Stimulated activated CD8-positive, alpha-beta memory T cell treated with anti-CD3 and anti-CD28 coated beads, Interleukin-12 subunit alpha, Interleukin-12 subunit beta, amount 100 ng/mL, for 24 hours (primary cell): ENCODE measurements around the gene BSG.
A peak's percentile ranks its signal among the peaks of the same experiment; 100 is the strongest.

Experiments used
- DNase-seq: peaks from one replicate; pipeline ENCODE4 v3.0.0-alpha.2; 2020; ENCODE audit errors: extremely low read depth

BSG gene

DNA sequence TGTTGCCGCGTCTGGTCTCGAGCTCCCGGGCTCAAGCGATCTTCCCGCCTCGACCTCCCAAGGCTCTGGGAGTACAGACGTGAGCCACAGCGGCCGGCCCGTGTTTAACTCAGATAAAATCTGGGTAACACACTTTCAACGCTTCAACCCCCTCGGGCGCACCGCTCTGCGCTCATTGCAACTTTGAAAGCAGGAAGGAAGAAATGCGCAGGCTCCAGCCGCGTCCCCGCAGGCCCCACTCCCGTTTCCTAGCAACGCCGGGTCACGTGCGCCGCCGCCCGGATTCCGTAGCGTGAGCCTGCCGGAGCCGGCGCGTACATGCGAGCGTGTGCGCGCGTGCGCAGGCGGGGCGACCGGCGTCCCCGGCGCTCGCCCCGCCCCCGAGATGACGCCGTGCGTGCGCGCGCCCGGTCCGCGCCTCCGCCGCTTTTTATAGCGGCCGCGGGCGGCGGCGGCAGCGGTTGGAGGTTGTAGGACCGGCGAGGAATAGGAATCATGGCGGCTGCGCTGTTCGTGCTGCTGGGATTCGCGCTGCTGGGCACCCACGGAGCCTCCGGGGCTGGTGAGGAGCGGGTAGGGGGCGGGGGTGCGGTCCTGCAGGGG, at the start of gene BSG:
Gene BSG (plus strand): TSS at position 457 of the 603 bp plus-strand sequence. CDS start 39 bp downstream, at position 496.
- DNase-seq, result peak; percentile 99

- no peak for DNase-seq
Observed at GRCh38 chr19:522726-523125, 49.7 kb upstream of the BSG start.

- DNase-seq, result no peak
Observed at GRCh38 chr19:524062-524674, 48.2 kb upstream of the BSG start.

DNA sequence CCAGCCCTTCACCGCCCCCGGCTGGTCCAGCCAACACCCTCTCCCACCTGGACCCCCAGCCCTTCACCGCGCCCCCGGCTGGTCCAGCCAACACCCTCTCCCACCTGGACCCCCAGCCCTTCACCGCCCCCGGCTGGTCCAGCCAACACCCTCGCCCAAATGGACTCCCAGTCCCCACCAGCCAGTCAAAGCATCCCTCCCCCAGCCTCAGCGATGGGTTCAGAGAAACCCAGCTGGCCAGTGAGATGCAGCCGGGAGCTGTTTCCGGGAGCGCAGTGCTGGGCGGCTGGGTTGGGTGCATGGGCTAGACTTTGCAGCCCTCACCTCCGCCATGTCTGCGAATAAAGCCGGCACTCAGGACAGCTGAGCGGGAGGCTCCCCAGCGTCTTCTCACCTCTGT, 47.4 kb upstream of the BSG start:
- no peak for DNase-seq

DNA sequence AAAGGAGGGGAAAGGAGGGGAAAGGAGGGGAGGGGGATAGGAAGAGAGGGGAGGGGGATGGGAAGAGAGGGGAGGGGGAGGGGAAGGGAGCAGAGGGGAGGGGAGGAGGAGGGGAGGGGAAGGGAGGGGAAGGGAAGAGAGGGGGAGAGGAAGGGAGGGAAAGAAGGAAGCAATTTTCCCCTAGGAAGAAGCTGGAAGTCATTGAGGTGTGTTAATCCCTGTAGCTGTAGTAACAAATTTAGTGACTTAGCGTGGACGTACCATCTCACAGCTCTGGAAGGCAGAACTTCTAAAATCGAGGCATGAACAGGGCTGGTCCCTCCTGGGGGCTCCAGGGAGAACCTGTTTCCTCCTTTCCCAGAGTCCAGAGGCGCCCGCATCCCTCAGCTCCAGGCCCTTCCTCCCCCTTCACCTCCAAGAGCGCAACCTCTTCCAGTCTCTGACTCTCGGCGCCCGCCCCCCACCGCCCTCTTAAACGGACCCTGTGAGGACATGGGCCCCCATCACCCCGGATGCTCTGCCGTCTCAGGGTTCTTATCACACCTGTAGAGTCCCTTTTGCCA, 46.5 kb upstream of the BSG start:
- DNase-seq, result no peak

DNA sequence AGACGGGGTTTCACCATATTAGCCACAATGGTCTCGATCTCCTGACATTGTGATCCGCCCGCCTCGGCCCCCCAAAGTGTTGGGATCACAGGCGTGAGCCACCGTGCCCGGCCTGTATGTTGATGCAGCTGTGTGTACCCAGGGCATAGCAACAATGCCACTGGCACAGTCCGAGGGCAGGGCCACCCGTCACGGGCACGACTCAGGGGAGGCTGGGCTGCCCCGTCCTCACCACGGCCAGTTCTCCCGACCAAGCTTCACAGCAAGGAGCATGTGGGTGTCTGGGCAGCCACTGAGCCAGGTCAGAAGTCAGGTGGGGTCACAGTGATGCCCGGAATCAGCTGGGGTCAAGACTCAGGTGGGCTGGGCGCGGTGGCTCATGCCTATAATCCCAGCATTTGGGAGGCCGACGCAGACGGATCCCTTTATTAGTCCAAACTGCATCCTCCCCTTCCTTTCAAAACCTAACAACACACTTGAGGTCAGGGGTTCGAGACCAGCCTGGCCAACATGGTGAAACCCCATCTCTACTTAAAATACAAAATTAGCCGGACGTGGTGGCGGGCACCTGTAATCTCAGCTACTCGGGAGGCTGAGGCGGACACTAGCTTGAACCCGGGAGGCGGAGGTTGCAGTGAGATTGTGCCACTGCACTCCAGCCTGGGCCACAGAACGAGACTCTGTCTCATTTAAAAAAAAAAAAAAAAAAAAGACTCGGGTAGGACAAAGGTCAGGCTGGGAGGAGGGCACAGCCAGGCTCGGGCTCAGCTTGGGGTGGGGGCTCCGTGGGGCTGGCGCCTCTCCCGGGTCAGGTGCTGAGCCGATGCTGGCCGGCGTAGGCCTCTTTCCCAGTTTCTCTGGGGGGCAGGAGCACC, 42.0 kb upstream of the BSG start:
- no peak for DNase-seq

GRCh38 chr19:531009-531752, 41.2 kb upstream of the BSG start:
- DNase-seq, result peak; percentile 62

- DNase-seq, result no peak
Observed at GRCh38 chr19:531753-532560, 40.4 kb upstream of the BSG start, which contains the start of gene CDC34. Gene CDC34 (plus strand): TSS chr19:531760. CDS start chr19:531932, 172 bp downstream.

DNA sequence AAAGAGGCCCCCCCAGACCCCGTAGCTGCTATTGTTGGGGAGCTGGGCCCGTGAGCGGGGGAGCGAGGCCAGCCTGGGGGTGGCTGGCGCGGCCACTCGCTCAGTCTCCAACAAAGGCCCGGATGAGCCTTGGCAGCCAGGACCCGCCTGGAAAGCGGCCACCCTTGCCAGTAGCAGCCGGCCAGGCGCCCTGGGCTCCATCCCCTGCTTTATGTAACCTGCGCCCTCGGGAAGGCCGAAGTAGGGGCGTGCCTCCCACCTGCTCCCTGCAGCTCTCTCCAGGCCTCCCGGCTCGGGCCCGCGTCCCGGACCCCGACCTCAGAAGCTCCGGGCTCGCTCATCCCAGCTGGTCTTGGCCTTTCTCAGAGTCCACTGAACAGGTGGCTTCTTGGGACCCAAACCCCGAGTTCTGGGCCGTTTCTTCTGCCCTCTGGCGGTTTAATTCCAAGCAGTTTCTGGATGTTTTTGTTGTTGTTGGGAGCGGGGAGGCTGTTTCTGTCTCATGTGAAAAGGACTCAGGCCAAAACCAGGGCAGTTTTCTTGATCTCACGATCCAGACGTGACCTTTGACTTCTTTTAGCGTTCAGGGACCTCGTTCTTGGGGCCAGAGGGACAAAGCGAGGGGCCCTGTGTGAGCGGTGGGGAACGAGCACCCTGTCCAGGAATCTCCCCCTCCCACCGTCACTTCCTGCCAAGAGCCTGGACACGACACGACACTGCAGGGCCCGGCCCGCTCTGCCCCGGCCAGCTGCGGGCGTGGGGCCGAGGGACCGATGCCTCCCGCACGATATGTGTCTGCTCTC, 39.6 kb upstream of the BSG start:
- no peak for DNase-seq

GRCh38 chr19:533364-534058, 38.9 kb upstream of the BSG start:
- no peak for DNase-seq

GRCh38 chr19:534088-534487, 38.3 kb upstream of the BSG start:
- no peak for DNase-seq

DNA sequence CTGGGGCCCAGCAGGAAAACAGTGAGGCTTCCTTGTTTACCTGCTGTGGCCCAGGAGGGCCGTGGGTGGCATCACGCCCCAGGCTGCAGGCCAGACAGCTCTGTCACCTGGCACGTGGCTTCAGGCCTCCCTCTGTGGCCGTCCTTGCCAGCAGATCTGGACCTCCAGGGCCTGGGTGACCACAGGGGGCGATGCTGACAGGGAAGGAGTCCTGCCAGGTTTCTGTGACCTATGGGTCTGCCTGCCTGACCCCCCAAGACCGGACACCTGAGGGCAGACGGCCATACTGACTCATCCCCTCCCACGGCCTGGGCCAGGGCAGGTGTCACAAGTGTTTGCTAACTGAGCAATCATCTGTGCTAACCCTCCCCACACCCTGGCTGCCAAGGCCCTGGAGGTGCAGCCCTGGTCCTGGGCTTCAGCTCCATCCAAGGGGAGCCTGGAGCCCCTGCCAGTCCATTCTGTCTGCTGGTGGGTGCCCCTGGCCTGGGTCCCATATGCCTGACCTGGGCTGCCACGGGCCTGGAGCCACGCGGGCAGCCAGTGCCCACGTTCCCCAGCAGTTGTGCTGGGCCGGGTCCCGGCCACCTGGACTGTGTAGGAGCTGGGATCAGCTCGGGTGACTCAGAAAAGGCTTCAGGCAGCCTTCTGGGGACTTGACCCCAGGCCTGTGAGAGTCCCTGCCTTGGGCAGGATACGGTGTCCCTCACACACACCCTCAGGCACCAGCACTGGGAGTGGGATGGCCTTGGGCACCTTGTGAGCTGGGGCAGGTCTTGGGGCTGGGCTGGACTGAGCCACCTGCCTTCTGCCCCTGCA, 37.2 kb upstream of the BSG start:
- DNase-seq, result no peak

DNA sequence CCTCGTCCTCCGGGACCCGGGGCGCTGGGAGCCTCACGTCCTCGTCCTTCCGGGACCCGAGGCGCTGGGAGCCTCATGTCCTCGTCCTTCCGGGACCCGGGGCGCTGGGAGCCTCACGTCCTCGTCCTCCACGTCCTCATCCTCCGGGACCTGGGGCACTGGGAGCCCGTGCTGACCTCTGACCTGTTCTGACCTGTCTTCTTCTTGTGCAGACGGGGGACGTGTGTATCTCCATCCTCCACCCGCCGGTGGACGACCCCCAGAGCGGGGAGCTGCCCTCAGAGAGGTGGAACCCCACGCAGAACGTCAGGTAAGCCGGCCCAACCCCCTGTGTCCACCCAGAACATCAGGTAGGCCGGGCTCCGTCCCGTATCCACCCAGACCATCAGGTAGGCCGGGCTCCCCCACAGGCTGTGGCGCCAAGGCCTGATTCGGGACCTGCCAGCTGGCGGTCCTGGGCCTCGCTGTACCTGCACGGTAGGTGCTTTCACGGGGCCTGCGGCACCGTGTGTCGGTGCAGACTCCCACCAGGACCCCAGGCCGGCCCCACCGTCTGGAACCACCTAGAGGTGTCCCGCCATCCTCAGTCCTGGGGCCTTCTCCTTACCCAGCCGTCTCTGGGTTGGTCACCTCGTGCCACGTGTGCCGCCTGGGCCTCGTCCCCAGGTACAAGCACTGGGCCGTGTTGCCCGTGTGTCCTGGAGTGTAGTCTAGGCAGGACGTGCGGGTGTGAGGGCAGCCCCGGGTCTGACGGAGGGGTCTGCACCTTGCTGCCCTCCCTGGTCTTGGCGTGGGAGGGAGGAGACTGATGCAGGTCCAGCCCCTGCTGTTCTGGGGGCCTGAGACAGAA, 36.1 kb upstream of the BSG start:
- no peak for DNase-seq

DNA sequence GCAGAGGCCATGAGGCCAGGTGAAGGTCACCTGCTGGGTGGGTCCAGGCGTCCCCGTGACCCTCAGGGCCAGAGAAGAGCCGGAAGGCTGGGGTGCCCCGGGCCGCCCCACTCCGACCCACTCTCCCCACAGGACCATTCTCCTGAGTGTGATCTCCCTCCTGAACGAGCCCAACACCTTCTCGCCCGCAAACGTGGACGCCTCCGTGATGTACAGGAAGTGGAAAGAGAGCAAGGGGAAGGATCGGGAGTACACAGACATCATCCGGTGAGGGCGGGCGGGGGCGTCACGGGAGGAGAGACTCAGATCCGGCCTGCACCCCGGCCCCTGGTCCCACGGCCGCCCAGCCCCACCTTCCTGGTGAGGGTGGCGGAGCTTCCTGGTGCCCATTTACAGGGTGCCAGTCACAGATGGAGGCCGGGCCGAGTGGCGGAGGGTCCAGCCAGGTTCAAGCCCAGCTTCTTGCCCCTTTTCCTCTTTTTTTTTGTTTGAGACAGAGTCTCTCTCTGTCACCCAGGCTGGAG, 35.5 kb upstream of the BSG start:
- DNase-seq, result no peak

DNA sequence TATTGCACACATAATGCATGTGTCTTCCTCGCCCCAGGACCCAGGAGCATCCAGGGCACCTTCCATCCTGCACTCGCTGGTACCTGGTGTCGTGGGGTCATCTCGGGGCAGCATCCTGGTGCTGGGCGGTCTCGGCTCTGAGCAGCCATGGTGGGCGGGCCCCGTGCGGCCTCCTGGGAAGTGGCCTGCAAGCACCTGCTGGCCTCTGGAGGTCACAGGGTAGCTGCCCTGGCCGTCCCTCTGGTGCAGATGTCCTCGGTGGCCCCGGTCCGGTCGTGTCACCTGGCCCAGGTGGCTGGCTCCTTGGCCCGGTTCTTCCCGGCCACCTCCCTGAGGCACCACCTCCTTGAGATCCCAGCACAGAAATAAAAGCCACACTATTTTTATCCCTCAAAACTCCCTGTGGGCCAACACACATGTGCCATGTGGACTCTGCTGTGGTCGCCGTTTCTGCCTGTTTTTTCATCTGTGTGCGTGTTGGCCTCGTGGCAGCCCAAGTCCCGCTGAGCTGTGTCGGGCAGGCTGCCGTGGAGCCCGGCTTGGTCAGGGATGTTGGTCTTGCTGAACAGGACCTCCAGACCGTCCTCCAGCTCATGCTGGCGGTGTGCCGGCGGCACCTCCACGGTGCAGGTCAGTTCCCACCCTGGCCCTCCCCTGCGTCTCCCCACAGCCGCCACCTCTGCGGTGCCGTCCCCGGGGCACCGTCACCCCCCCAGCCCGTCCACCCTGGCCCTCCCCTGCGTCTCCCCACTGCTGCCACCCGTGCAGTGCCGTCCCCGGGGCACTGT, 33.6 kb upstream of the BSG start:
- no peak for DNase-seq

DNA sequence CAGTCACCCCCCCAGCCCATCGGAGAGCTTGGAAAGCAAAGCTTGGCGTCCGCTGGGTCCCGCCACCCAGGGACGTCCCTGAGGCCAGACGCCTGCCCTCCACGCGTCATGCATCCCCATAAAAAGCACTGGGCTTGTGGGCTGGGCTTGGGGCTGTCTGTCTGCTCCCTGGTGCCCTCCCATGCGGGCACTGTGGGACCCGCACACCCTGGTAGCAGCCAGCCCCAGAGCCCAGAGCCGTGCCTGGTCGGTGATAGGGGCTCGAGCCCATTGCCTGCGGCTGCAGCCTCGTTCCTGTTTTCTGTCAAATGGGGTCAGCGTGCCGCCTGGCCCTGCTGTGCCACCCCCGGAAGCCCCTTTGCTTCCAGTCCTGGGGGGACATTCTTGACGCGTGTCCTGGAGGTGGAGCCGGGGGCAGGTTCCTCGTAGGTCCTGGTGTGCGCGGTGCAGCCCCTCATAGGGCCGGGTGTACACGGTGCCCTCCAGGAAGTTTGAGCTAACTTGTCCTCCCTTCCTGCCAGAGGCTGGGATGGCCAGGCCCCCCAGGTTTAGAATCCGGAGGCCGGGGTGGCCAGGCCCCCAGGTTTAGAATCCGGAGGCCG, 32.9 kb upstream of the BSG start:
- no peak for DNase-seq
